HepG2 (cell line): ENCODE measurements around the gene MXD3. TPM values are rescaled to one million over a fixed set of nuclear protein-coding genes. Genes with fewer than 3 reads are reported as not detected.

Source experiments
- CEBPZ ChIP-seq: IDR thresholded peaks from 2 replicates; pipeline ENCODE4 v1.6.1; 2012; ENCODE audit warnings: low read length, improper control_type of control experiment
- GATA4 ChIP-seq: sonication (generic); IDR thresholded peaks from 2 replicates; pipeline ENCODE4 v1.6.1; 2016; ENCODE audit warnings: antibody characterized with exemption, low read depth, borderline replicate concordance
- MTF1 ChIP-seq: sonication (generic); formaldehyde crosslinking; IDR thresholded peaks from 2 replicates; pipeline ENCODE4 v1.5.0; 2020; ENCODE audit warnings: missing genetic modification reagents
- NFRKB ChIP-seq: fragments of 450-650 bp; IDR thresholded peaks from 2 replicates; pipeline ENCODE4 v1.6.1; 2017
- RAD21 ChIP-seq: fragments of 450-650 bp; formaldehyde crosslinking; IDR thresholded peaks from 2 replicates; pipeline ENCODE4 v1.5.0; 2020; ENCODE audit warnings: mild to moderate bottlenecking
- RXRA ChIP-seq: sonication (generic); formaldehyde crosslinking; IDR thresholded peaks from 2 replicates; pipeline ENCODE4 v1.5.1; 2020; ENCODE audit warnings: missing genetic modification reagents
- SIX4 ChIP-seq: sonication (generic); formaldehyde crosslinking; IDR thresholded peaks from 2 replicates; pipeline ENCODE4 v1.4.0; 2020; ENCODE audit warnings: missing genetic modification reagents
- THAP11 ChIP-seq: IDR thresholded peaks from 2 replicates; pipeline ENCODE4 v1.6.1; 2016; ENCODE audit warnings: missing biosample characterization, missing genetic modification reagents
- ZC3H13 ChIP-seq: sonication (generic); formaldehyde crosslinking; IDR thresholded peaks from 2 replicates; pipeline ENCODE4 v1.8.1; 2023; ENCODE audit warnings: mild to moderate bottlenecking, missing genetic modification reagents, moderate library complexity
- ZNF343 ChIP-seq: sonication (generic); formaldehyde crosslinking; IDR thresholded peaks from 2 replicates; pipeline ENCODE4 v1.4.0; 2020; ENCODE audit warnings: mild to moderate bottlenecking, missing genetic modification reagents
- ZNF354B ChIP-seq: sonication (generic); formaldehyde crosslinking; IDR thresholded peaks from 2 replicates; pipeline ENCODE4 v1.8.0; 2022; ENCODE audit warnings: mild to moderate bottlenecking, missing genetic modification reagents
- ZNF558 ChIP-seq: sonication (generic); formaldehyde crosslinking; IDR thresholded peaks from 2 replicates; pipeline ENCODE4 v1.9.0; 2022; ENCODE audit warnings: mild to moderate bottlenecking, missing genetic modification reagents, borderline replicate concordance
- ZNF703 ChIP-seq: sonication (generic); formaldehyde crosslinking; IDR thresholded peaks from 2 replicates; pipeline ENCODE4 v1.5.1; 2020; ENCODE audit warnings: missing genetic modification reagents, mild to moderate bottlenecking, moderate library complexity, borderline replicate concordance
- ZNF775 ChIP-seq: sonication (generic); formaldehyde crosslinking; IDR thresholded peaks from 2 replicates; pipeline ENCODE4 v1.4.0; 2020; ENCODE audit warnings: missing genetic modification reagents, mild to moderate bottlenecking, moderate library complexity, borderline replicate concordance
- ZNF891 ChIP-seq: sonication (generic); formaldehyde crosslinking; IDR thresholded peaks from 2 replicates; pipeline ENCODE4 v1.5.0; 2020; ENCODE audit warnings: mild to moderate bottlenecking, missing genetic modification reagents
- polyA plus RNA-seq, 8 experiments: library from polyadenylated mRNA; depleted of rRNA in 3 of 8; stranded (reverse) in 7 of 8; unstranded in 1 of 8; fragments of >200 nt; fragmentation: Illumina TruSeq in 4 of 8; extraction: Trizol in 4 of 8; gene quantifications; 2 replicates each; pipeline versions ENCODE4 v1.2.1 to v1.2.3, GENCODE V29; 2011 to 2016; ENCODE audit warnings: low read depth in 4 of 8, missing spikeins in 1 of 8, mixed read lengths in 1 of 8; ENCODE audit not compliant: insufficient read depth in 1 of 8
- total RNA-seq, 5 experiments: library from RNA; depleted of rRNA; stranded (reverse); fragments of >200 nt; fragmentation: Illumina TruSeq; extraction: Trizol; gene quantifications; 2 replicates each; pipeline ENCODE4 v1.2.3, GENCODE V29; 2016; ENCODE audit warnings: low read depth in 1 of 5
- TF ChIP-seq, protein P1 (sequence below): sonication (generic); formaldehyde crosslinking; IDR thresholded peaks from 2 replicates; pipeline ENCODE4 v1.4.0; 2020; ENCODE audit warnings: missing genetic modification reagents

The MXD3 gene
- total and polyA plus RNA-seq, 2 of the 13 experiments (the other 11 are each of a cell fraction or from before 2014, with no cell fraction given): 10.5 to 12.8 TPM

- TF ChIP-seq, protein P1, sequence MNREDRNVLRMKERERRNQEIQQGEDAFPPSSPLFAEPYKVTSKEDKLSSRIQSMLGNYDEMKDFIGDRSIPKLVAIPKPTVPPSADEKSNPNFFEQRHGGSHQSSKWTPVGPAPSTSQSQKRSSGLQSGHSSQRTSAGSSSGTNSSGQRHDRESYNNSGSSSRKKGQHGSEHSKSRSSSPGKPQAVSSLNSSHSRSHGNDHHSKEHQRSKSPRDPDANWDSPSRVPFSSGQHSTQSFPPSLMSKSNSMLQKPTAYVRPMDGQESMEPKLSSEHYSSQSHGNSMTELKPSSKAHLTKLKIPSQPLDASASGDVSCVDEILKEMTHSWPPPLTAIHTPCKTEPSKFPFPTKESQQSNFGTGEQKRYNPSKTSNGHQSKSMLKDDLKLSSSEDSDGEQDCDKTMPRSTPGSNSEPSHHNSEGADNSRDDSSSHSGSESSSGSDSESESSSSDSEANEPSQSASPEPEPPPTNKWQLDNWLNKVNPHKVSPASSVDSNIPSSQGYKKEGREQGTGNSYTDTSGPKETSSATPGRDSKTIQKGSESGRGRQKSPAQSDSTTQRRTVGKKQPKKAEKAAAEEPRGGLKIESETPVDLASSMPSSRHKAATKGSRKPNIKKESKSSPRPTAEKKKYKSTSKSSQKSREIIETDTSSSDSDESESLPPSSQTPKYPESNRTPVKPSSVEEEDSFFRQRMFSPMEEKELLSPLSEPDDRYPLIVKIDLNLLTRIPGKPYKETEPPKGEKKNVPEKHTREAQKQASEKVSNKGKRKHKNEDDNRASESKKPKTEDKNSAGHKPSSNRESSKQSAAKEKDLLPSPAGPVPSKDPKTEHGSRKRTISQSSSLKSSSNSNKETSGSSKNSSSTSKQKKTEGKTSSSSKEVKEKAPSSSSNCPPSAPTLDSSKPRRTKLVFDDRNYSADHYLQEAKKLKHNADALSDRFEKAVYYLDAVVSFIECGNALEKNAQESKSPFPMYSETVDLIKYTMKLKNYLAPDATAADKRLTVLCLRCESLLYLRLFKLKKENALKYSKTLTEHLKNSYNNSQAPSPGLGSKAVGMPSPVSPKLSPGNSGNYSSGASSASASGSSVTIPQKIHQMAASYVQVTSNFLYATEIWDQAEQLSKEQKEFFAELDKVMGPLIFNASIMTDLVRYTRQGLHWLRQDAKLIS (CRISPR knock-in tag): no peak
- TF ChIP-seq ZNF354B (no peak), ZNF775 (CRISPR knock-in tag) (0 out of 2 replicates have a peak, but pooled peaks have one; percentile 76), MTF1 (no peak; the same call in 1 of the 2 replicates), SIX4 (CRISPR knock-in tag) (no peak), ZNF558 (peak; percentile 76; the same call in 1 of the 2 replicates), ZNF891 (peak; percentile 84), RXRA (peak; percentile 71; the same call in 1 of the 2 replicates), CEBPZ (no peak), THAP11 (CRISPR knock-in tag) (peak; percentile 88), RAD21 (CRISPR knock-in tag) (0 out of 2 replicates have a peak, but pooled peaks have one; percentile 17), ZC3H13 (CRISPR knock-in tag) (0 out of 2 replicates have a peak, but pooled peaks have one; percentile 80), ZNF703 (CRISPR knock-in tag) (no peak; the same call in 1 of the 2 replicates), NFRKB (no peak), ZNF343 (CRISPR knock-in tag) (peak; percentile 91), GATA4 (peak; percentile 53; the same call in 1 of the 2 replicates)
Measured at GRCh38 chr5:177303121-177303924, 8.4 kb downstream of the MXD3 start, which contains the start of the genes PRELID1 and RAB24 (continued).
